H7 (cell line): ENCODE data around the gene OR6C2. TPM values are rescaled to one million over a fixed set of nuclear protein-coding genes. Genes with fewer than 3 reads are reported as not detected.

Experiments used
- total RNA-seq: library from RNA; depleted of rRNA; stranded (reverse); fragments of >200 nt; shearing (Covaris generic); gene quantifications from 2 replicates; pipeline ENCODE4 v1.2.3, GENCODE V29; 2014; rRNA removed

The OR6C2 gene
- total RNA-seq, 1 experiment from 2014 or later, result not detected

Other genes with a start within 250 kb of the OR6C2 start
- gene OR10A7, start 223.1 kb upstream of the OR6C2 start, total RNA-seq, result not detected in 2 replicates
- gene OR6C74, start 199.5 kb upstream of the OR6C2 start, total RNA-seq, result not detected in 2 replicates
- gene OR6C6, start 147.5 kb upstream of the OR6C2 start, total RNA-seq, result not detected in 2 replicates
- gene OR6C1, start 129.7 kb upstream of the OR6C2 start, total RNA-seq, result not detected in 2 replicates
- gene OR6C3, start 113.3 kb upstream of the OR6C2 start, total RNA-seq, result not detected in 2 replicates
- gene OR6C75, start 81.1 kb upstream of the OR6C2 start, total RNA-seq, result not detected in 2 replicates
- gene OR6C65, start 43.5 kb upstream of the OR6C2 start, total RNA-seq, result not detected in 2 replicates
- gene OR6C76, start 17.8 kb upstream of the OR6C2 start, total RNA-seq, result not detected in 2 replicates
- gene OR6C70, start 26.1 kb downstream of the OR6C2 start, total RNA-seq, result not detected in 2 replicates
- not detected in 2 replicates for gene OR6C68, start 48.3 kb downstream of the OR6C2 start, total RNA-seq
- gene OR6C4, start 105.5 kb downstream of the OR6C2 start, total RNA-seq, result not detected in 2 replicates
- gene OR2AP1, start 128.4 kb downstream of the OR6C2 start, total RNA-seq, result not detected in 2 replicates
- gene OR10P1, start 192.8 kb downstream of the OR6C2 start, total RNA-seq, result not detected in 2 replicates